ENCODE measurements around the gene UMODL1. TPM values are rescaled to one million over a fixed set of nuclear protein-coding genes. Genes with fewer than 3 reads are reported as not detected.

Gene UMODL1
- total RNA-seq, 1 donor from 2014 or later: not detected

GRCh38 chr21:42088658-42089057 is 17.5 kb downstream of the UMODL1 start:
- no peak for TF ChIP-seq CTCF (IDR thresholded peaks at IDR 0.05; ENCODE audit: unreplicated experiment)
- Mint-ChIP-seq H3K4me1 (no peaks in the 10 kb centered on the region), H3K27me3 (ENCODE audit: low read depth) (peaks cover 23% of the 10 kb centered on the region), H3K27ac (no peak overlapping the region), H3K9me3 (no peaks in the 10 kb centered on the region), H3K4me3 (no peak overlapping the region), H3K36me3 (no peaks in the 10 kb centered on the region)
- DNase-seq (ENCODE audit: low spot score in 2 of 2, unreplicated experiment in 2 of 2): no peak

- Mint-ChIP-seq H3K4me3 (no peak overlapping the region), H3K36me3 (no peaks in the 10 kb centered on the region), H3K27ac (no peak overlapping the region), H3K9me3 (no peaks in the 10 kb centered on the region), H3K4me1 (no peaks in the 10 kb centered on the region), H3K27me3 (ENCODE audit: low read depth) (peaks cover 23% of the 10 kb centered on the region)
- TF ChIP-seq CTCF (IDR thresholded peaks at IDR 0.05; ENCODE audit: unreplicated experiment): no peak
- no peak for DNase-seq (ENCODE audit: low spot score in 2 of 2, unreplicated experiment in 2 of 2)
These were observed 18.0 kb downstream of the UMODL1 start for GRCh38 chr21:42089093-42089631.

- H3K36me3 Mint-ChIP-seq: no peaks in the 10 kb centered on the region
- TF ChIP-seq CTCF (IDR thresholded peaks at IDR 0.05; ENCODE audit: unreplicated experiment): no peak
- peaks cover 23% of the 10 kb centered on the region for H3K27me3 Mint-ChIP-seq (ENCODE audit: low read depth)
- no peak for DNase-seq (ENCODE audit: low spot score in 2 of 2, unreplicated experiment in 2 of 2)
- H3K27ac Mint-ChIP-seq: no peak overlapping the region
- no peaks in the 10 kb centered on the region for H3K9me3 Mint-ChIP-seq
- no peak overlapping the region for H3K4me3 Mint-ChIP-seq
- H3K4me1 Mint-ChIP-seq: no peaks in the 10 kb centered on the region
These were observed 18.7 kb downstream of the UMODL1 start for GRCh38 chr21:42089665-42090310.

DNA sequence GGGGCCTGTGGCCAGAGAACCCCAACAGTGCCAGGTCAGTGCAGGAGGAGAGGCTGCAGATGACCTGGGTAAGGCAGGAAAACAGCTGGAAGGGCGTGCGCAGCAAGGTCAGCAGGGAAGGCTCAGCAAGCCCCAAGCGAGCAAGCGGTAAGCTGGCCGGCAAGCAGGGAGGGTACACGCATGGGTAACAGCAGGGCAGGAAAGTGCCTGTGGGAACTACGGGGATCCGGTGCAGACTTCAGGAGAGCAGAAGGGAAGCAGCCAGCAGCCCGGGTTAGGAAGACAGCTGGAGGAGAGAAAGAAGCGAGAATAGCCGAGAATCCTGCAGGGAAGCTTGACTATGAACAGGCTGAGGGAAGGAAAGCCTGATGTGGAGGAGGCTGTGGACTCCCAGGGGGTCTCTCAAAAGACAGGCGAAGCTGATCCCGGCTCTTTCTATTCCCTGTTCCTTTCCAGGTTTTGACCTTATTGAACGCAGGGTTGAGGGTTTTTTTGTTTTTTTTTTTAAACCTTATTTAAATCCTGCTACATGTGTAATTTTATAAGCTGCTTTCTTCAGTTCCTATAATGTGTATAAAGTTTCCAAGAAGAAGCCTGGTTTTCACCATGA is 20.9 kb downstream of the UMODL1 start:
- peaks cover 2% of the 10 kb centered on the region for H3K36me3 Mint-ChIP-seq
- H3K27ac Mint-ChIP-seq: no peak overlapping the region
- H3K27me3 Mint-ChIP-seq (ENCODE audit: low read depth): peaks cover 23% of the 10 kb centered on the region
- DNase-seq (ENCODE audit: low spot score in 2 of 2, unreplicated experiment in 2 of 2): no peak
- peaks cover 4% of the 10 kb centered on the region for H3K9me3 Mint-ChIP-seq
- no peak for TF ChIP-seq CTCF (IDR thresholded peaks at IDR 0.05; ENCODE audit: unreplicated experiment)
- H3K4me1 Mint-ChIP-seq: no peaks in the 10 kb centered on the region
- no peak overlapping the region for H3K4me3 Mint-ChIP-seq

GRCh38 chr21:42092771-42093170 is 21.7 kb downstream of the UMODL1 start:
- peaks cover 23% of the 10 kb centered on the region for H3K27me3 Mint-ChIP-seq (ENCODE audit: low read depth)
- H3K27ac Mint-ChIP-seq: no peak overlapping the region
- H3K4me1 Mint-ChIP-seq: peaks cover 2% of the 10 kb centered on the region
- no peak for TF ChIP-seq CTCF (IDR thresholded peaks at IDR 0.05; ENCODE audit: unreplicated experiment)
- peaks cover 2% of the 10 kb centered on the region for H3K36me3 Mint-ChIP-seq
- peaks cover 4% of the 10 kb centered on the region for H3K9me3 Mint-ChIP-seq
- H3K4me3 Mint-ChIP-seq: no peak overlapping the region
- no peak for DNase-seq (ENCODE audit: low spot score in 2 of 2, unreplicated experiment in 2 of 2)
